Fibroblast of lung (primary cell): ENCODE data around the gene LPCAT1. TPM values are rescaled to one million over a fixed set of nuclear protein-coding genes. Genes with fewer than 3 reads are reported as not detected.

Experiments
- DNase-seq, 2 donors: peaks; one replicate each; pipeline versions ENCODE4 v3.0.0 to v3.0.0-alpha.2; 2010; ENCODE audit warnings: low read depth in 2 of 2
- H2AFZ ChIP-seq: 2 replicates; pipeline ENCODE4 v1.5.1; 2012; ENCODE audit warnings: low read length, control low read depth, inconsistent platforms
- H3K27ac ChIP-seq: 2 replicates; pipeline ENCODE4 v1.5.1; 2011; ENCODE audit warnings: low read length, control low read depth; ENCODE audit not compliant: insufficient read depth
- H3K27me3 ChIP-seq: 2 replicates; pipeline ENCODE4 v1.5.1; 2011; ENCODE audit warnings: mild to moderate bottlenecking, low read length; ENCODE audit not compliant: control insufficient read depth, insufficient read depth
- H3K36me3 ChIP-seq: 2 replicates; pipeline ENCODE4 v1.5.1; 2011; ENCODE audit warnings: low read length; ENCODE audit not compliant: control insufficient read depth, insufficient read depth
- H3K4me1 ChIP-seq: 2 replicates; pipeline ENCODE4 v1.5.1; 2011; ENCODE audit warnings: low read length; ENCODE audit not compliant: control insufficient read depth, insufficient read depth; ENCODE audit errors: extremely low read depth
- H3K4me2 ChIP-seq: 2 replicates; pipeline ENCODE4 v1.5.1; 2011; ENCODE audit warnings: low read length, control low read depth; ENCODE audit not compliant: insufficient read depth; ENCODE audit errors: extremely low read depth
- H3K4me3 ChIP-seq, 4 experiments: fragments of 200-600 bp in 1 of 4; sonication (generic) in 1 of 4; replicated peaks in 1 of 4; 2 replicates each; pipeline ENCODE4 v1.5.1; 2011 to 2016; ENCODE audit warnings: low read length in 4 of 4, low read depth in 3 of 4, mild to moderate bottlenecking in 3 of 4, control low read depth in 2 of 4, inconsistent platforms in 1 of 4, mixed read lengths in 1 of 4; ENCODE audit not compliant: insufficient read depth in 1 of 4; ENCODE audit errors: control extremely low read depth in 1 of 4
- H3K79me2 ChIP-seq: 2 replicates; pipeline ENCODE4 v1.5.1; 2012; ENCODE audit warnings: mild to moderate bottlenecking, low read length, inconsistent platforms; ENCODE audit not compliant: control insufficient read depth, insufficient read depth
- H3K9ac ChIP-seq: 2 replicates; pipeline ENCODE4 v1.5.1; 2011; ENCODE audit warnings: mild to moderate bottlenecking, low read length, control low read depth; ENCODE audit not compliant: insufficient read depth
- H3K9me3 ChIP-seq: 2 replicates; pipeline ENCODE4 v1.5.1; 2012; ENCODE audit warnings: low read depth, low read length; ENCODE audit not compliant: control insufficient read depth, insufficient read depth
- H4K20me1 ChIP-seq: 2 replicates; pipeline ENCODE4 v1.5.1; 2011; ENCODE audit warnings: low read length; ENCODE audit not compliant: control insufficient read depth, insufficient read depth; ENCODE audit errors: extremely low read depth
- CTCF ChIP-seq, 2 donors: IDR thresholded peaks in 1 of 2; conservative IDR thresholded peaks in 1 of 2; 1 replicate in 1 of 2; 2 replicates in 1 of 2; pipeline ENCODE4 v1.5.1; 2011 to 2012; ENCODE audit warnings: low read length in 2 of 2, control low read depth in 1 of 2, inconsistent platforms in 1 of 2, low read depth in 1 of 2, mild to moderate bottlenecking in 1 of 2
- EZH2 ChIP-seq: IDR thresholded peaks from 2 replicates; pipeline ENCODE4 v1.5.1; 2012; ENCODE audit warnings: low read length, control low read depth, mild to moderate bottlenecking; ENCODE audit errors: missing control alignments
- polyA plus RNA-seq, 2 donors: library from polyadenylated mRNA; depleted of rRNA in 1 of 2; stranded (reverse) in 1 of 2; unstranded in 1 of 2; fragments of >200 nt; gene quantifications; 2 replicates each; pipeline ENCODE4 v1.2.1, GENCODE V29; 2011 to 2012; ENCODE audit warnings: missing spikeins in 1 of 2
- total RNA-seq: library from RNA; depleted of rRNA; stranded (reverse); fragments of >200 nt; gene quantifications from 2 replicates; pipeline ENCODE4 v1.2.1, GENCODE V29; 2014

LPCAT1 gene
- total and polyA plus RNA-seq, 2 donors (not counting 1 experiment from before 2014, with no cell fraction given): 50.8 to 65.2 TPM

GRCh38 chr5:1492757-1493156 is 31.0 kb downstream of the LPCAT1 start:
- H3K27me3 ChIP-seq: no peaks in the 10 kb centered on the region
- peaks cover 21% of the 10 kb centered on the region for H3K36me3 ChIP-seq
- peaks cover 13% of the 10 kb centered on the region for H3K4me1 ChIP-seq
- no peak for TF ChIP-seq CTCF (conservative IDR thresholded peaks at IDR 0.05 in 1 of 2, IDR thresholded peaks at IDR 0.05 in 1 of 2; ENCODE audit: low read depth in 1 of 2, low read length in 2 of 2)
- H2AFZ ChIP-seq: no peak overlapping the region
- H3K9ac ChIP-seq: no peak overlapping the region
- H3K4me3 ChIP-seq: no peak overlapping the region
- no peak for DNase-seq
- H3K4me2 ChIP-seq: no peak overlapping the region
- no peak overlapping the region for H3K27ac ChIP-seq
- peaks cover 2% of the 10 kb centered on the region for H4K20me1 ChIP-seq
- H3K79me2 ChIP-seq: no peaks in the 10 kb centered on the region
- H3K9me3 ChIP-seq: no peaks in the 10 kb centered on the region

- Histone ChIP-seq H3K4me1 (peaks cover 13% of the 10 kb centered on the region), H3K9me3 (no peaks in the 10 kb centered on the region), H3K27ac (no peak overlapping the region), H3K27me3 (no peaks in the 10 kb centered on the region), H2AFZ (no peak overlapping the region), H4K20me1 (no peaks in the 10 kb centered on the region), H3K79me2 (no peaks in the 10 kb centered on the region), H3K9ac (no peak overlapping the region), H3K36me3 (peaks cover 38% of the 10 kb centered on the region), H3K4me3 (no peak overlapping the region), H3K4me2 (no peak overlapping the region)
- DNase-seq: no peak
- TF ChIP-seq CTCF (conservative IDR thresholded peaks at IDR 0.05 in 1 of 2, IDR thresholded peaks at IDR 0.05 in 1 of 2; ENCODE audit: low read depth in 1 of 2, low read length in 2 of 2) (no peak), EZH2 (no peak)
Measured at GRCh38 chr5:1490376-1490775, 33.4 kb downstream of the LPCAT1 start.

- Histone ChIP-seq H3K9me3 (no peaks in the 10 kb centered on the region), H3K36me3 (peaks cover 38% of the 10 kb centered on the region), H2AFZ (no peak overlapping the region), H3K4me1 (peaks cover 13% of the 10 kb centered on the region), H4K20me1 (no peaks in the 10 kb centered on the region), H3K27me3 (no peaks in the 10 kb centered on the region), H3K9ac (no peak overlapping the region), H3K79me2 (no peaks in the 10 kb centered on the region), H3K27ac (no peak overlapping the region), H3K4me2 (no peak overlapping the region), H3K4me3 (no peak overlapping the region)
- DNase-seq: no peak
- TF ChIP-seq EZH2 (no peak), CTCF (conservative IDR thresholded peaks at IDR 0.05 in 1 of 2, IDR thresholded peaks at IDR 0.05 in 1 of 2; ENCODE audit: low read depth in 1 of 2, low read length in 2 of 2) (no peak)
Measured at GRCh38 chr5:1489754-1490153, 34.0 kb downstream of the LPCAT1 start.
